ENCODE data around the gene EZR. TPM values are rescaled to one million over a fixed set of nuclear protein-coding genes. Genes with fewer than 3 reads are reported as not detected.

Gene EZR
- total RNA-seq, 1 experiment from 2014 or later: 1,402 TPM

DNA sequence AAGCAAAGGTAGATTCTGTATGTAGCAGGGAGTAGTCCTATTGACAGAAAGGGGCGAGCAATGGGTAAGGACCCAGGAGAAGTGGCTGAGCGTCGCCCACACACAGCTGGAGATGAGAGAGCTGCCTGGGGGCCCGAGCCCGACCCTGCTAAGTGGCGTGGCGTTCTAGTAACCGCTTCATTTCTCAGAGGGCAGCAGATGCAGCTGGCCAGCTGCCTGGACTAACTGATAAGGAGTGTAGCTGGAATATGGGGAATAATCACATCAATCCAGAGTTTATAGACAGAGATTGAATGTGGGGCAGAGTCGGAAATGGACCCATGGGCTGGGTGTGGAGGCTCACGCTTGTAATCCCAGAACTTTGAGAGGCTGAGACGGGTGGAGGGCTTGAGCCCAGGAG lies 64.4 kb downstream of the EZR start:
- ChIA-PET CTCF (no interaction called here), POLR2A (no interaction called here), RAD21 (ENCODE audit: low non-redundant PET in 1 of 2, low total read pairs in 2 of 2, uncharacterized antibody in 2 of 2, unreplicated experiment in 2 of 2) (interaction anchor here in 1 of 2 experiments (1.0 kb wide), 1 partner anchor 380 kb away, joined by 3 read pairs; no protein-coding TSS in a partner anchor)
- no TSS peak for BruUV-seq (replicated peaks)
- Histone ChIP-seq H3K9ac (ENCODE audit: low read length) (no peak overlapping the region), H3K27ac (ENCODE audit: low read depth, low read length) (no peak overlapping the region), H3K4me3 (replicated peaks in 1 of 2; ENCODE audit: low read depth in 1 of 2, low read length in 2 of 2) (no peak overlapping the region), H2AFZ (ENCODE audit: low read depth, low read length, poor library complexity, severe bottlenecking) (no peak overlapping the region), H3K36me3 (ENCODE audit: control insufficient read depth in 1 of 2, insufficient read depth in 2 of 2, low read length in 2 of 2) (peaks cover 3 to 46% of the 10 kb centered on the region in 2 experiments; a peak in 3 of 4 replicates), H3K79me2 (ENCODE audit: insufficient read depth, low read length) (peaks cover 9% of the 10 kb centered on the region; the same call in 1 of the 2 replicates), H3K4me2 (ENCODE audit: low read length) (no peak overlapping the region), H3K9me2 (ENCODE audit: insufficient read depth) (no peaks in the 10 kb centered on the region), H4K20me1 (ENCODE audit: insufficient read depth) (no peaks in the 10 kb centered on the region), H3K9me3 (ENCODE audit: control insufficient read depth in 1 of 2, insufficient read depth in 1 of 2, low read depth in 1 of 2, low read length in 2 of 2) (no peaks in the 10 kb centered on the region), H3K4me1 (ENCODE audit: control insufficient read depth in 1 of 2, insufficient read depth in 2 of 2, low read length in 2 of 2) (peaks cover 50 to 69% of the 10 kb centered on the region in 2 experiments), H3K27me3 (ENCODE audit: insufficient read depth, low read length) (no peaks in the 10 kb centered on the region)
- no peak for DNase-seq (ENCODE audit: low read depth, low spot score)
- intact Hi-C loops (cut with micrococcal nuclease): no loop called here
- TF ChIP-seq SRF (IDR thresholded peaks at IDR 0.05; ENCODE audit: low read depth) (no peak), REST (IDR thresholded peaks at IDR 0.05; ENCODE audit: low read depth) (no peak), TCF7L2 (IDR thresholded peaks at IDR 0.05; ENCODE audit: borderline replicate concordance, extremely low read depth, insufficient read depth, insufficient read length) (no peak), ZFX (IDR thresholded peaks at IDR 0.05) (no peak), POLR2AphosphoS5 (IDR thresholded peaks at IDR 0.05; ENCODE audit: low read depth, low read length) (no peak), POLR2A (IDR thresholded peaks at IDR 0.05; ENCODE audit: borderline replicate concordance, extremely low read depth, insufficient read depth, insufficient read length) (no peak), ELF1 (IDR thresholded peaks at IDR 0.05; ENCODE audit: borderline replicate concordance, low read depth) (no peak), EZH2phosphoT487 (IDR thresholded peaks at IDR 0.05; ENCODE audit: borderline replicate concordance) (no peak), RAD21 (IDR thresholded peaks at IDR 0.05; ENCODE audit: low read depth) (no peak), CBX3 (IDR thresholded peaks at IDR 0.05; ENCODE audit: low read depth) (no peak)
- TF ChIP-seq, protein P1, sequence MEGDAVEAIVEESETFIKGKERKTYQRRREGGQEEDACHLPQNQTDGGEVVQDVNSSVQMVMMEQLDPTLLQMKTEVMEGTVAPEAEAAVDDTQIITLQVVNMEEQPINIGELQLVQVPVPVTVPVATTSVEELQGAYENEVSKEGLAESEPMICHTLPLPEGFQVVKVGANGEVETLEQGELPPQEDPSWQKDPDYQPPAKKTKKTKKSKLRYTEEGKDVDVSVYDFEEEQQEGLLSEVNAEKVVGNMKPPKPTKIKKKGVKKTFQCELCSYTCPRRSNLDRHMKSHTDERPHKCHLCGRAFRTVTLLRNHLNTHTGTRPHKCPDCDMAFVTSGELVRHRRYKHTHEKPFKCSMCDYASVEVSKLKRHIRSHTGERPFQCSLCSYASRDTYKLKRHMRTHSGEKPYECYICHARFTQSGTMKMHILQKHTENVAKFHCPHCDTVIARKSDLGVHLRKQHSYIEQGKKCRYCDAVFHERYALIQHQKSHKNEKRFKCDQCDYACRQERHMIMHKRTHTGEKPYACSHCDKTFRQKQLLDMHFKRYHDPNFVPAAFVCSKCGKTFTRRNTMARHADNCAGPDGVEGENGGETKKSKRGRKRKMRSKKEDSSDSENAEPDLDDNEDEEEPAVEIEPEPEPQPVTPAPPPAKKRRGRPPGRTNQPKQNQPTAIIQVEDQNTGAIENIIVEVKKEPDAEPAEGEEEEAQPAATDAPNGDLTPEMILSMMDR (IDR thresholded peaks at IDR 0.05 in 2 of 3, conservative IDR thresholded peaks at IDR 0.05 in 1 of 3; ENCODE audit: borderline replicate concordance in 1 of 3, insufficient read depth in 1 of 3, low read depth in 2 of 3, low read length in 2 of 3): no peak
- TF ChIP-seq, protein P2, sequence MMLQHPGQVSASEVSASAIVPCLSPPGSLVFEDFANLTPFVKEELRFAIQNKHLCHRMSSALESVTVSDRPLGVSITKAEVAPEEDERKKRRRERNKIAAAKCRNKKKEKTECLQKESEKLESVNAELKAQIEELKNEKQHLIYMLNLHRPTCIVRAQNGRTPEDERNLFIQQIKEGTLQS (IDR thresholded peaks at IDR 0.05): no peak
- no peak for ATAC-seq

Measured in HCT116 (cell line).